GM19397 (cell line): Measurements from ENCODE around the gene PCNX3.

ENCODE experiments used
- ATAC-seq: cut with Tn5 transposase; IDR thresholded peaks from one replicate; pipeline ENCODE4 v1.9.1; 2021; ENCODE audit warnings: mild to moderate bottlenecking, moderate library complexity; ENCODE audit not compliant: unreplicated experiment

PCNX3 gene

GRCh38 chr11:65580031-65580692 lies 35.4 kb upstream of the PCNX3 start:
- ATAC-seq = no peak

GRCh38 chr11:65580756-65581155 lies 34.8 kb upstream of the PCNX3 start:
- ATAC-seq = no peak

GRCh38 chr11:65581928-65582327 lies 33.6 kb upstream of the PCNX3 start:
- no peak for ATAC-seq

GRCh38 chr11:65583589-65583988 lies 32.0 kb upstream of the PCNX3 start:
- no peak for ATAC-seq

GRCh38 chr11:65584106-65584505 lies 31.5 kb upstream of the PCNX3 start:
- ATAC-seq = no peak

- ATAC-seq = no peak
These were observed 30.8 kb upstream of the PCNX3 start for GRCh38 chr11:65584723-65585171.

GRCh38 chr11:65585396-65586246 lies 30.0 kb upstream of the PCNX3 start:
- ATAC-seq = no peak

- no peak for ATAC-seq
These were observed 29.3 kb upstream of the PCNX3 start for GRCh38 chr11:65586247-65586630.

- ATAC-seq = no peak
These were observed 28.9 kb upstream of the PCNX3 start for GRCh38 chr11:65586676-65587075.

GRCh38 chr11:65588199-65589054 lies 27.1 kb upstream of the PCNX3 start:
- ATAC-seq = peak; percentile 65

GRCh38 chr11:65589444-65590239 lies 25.9 kb upstream of the PCNX3 start:
- no peak for ATAC-seq

- ATAC-seq = no peak
These were observed 25.3 kb upstream of the PCNX3 start for GRCh38 chr11:65590240-65590738.

- ATAC-seq = no peak
These were observed 23.4 kb upstream of the PCNX3 start for GRCh38 chr11:65591939-65592857.

- no peak for ATAC-seq
These were observed 22.6 kb upstream of the PCNX3 start for GRCh38 chr11:65592858-65593517.

GRCh38 chr11:65593518-65594414 lies 21.8 kb upstream of the PCNX3 start:
- no peak for ATAC-seq

GRCh38 chr11:65595131-65595530 lies 20.4 kb upstream of the PCNX3 start:
- ATAC-seq = no peak

GRCh38 chr11:65595543-65596281 lies 19.9 kb upstream of the PCNX3 start, which contains the start of gene KCNK7:
Gene KCNK7, minus strand, starts transcription at chr11:65595800. Its CDS starts 28 bp downstream, at chr11:65595772.
- no peak for ATAC-seq
